Duodenal mucosa (tissue), 2 donors: ENCODE data around the gene STAT6.
"Not testable (repeated sequence)": the region's sequence is repeated elsewhere in the genome, so short reads cannot be mapped to it uniquely, and the experiment has no call there.

ENCODE experiments used
- H3K27ac ChIP-seq: one replicate; pipeline ENCODE4 v1.7.0; 2013; ENCODE audit warnings: low read depth, low read length
- H3K27me3 ChIP-seq, 2 donors: one replicate each; pipeline ENCODE4 v1.7.0; 2013; ENCODE audit warnings: low read length in 2 of 2, control low read depth in 1 of 2; ENCODE audit not compliant: insufficient read depth in 2 of 2, control insufficient read depth in 1 of 2
- H3K36me3 ChIP-seq, 2 donors: one replicate each; pipeline ENCODE4 v1.7.0; 2013; ENCODE audit warnings: low read length in 2 of 2, control low read depth in 1 of 2; ENCODE audit not compliant: insufficient read depth in 2 of 2, control insufficient read depth in 1 of 2
- H3K4me1 ChIP-seq, 2 donors: one replicate each; pipeline ENCODE4 v1.7.0; 2013; ENCODE audit warnings: low read length in 2 of 2, control low read depth in 1 of 2; ENCODE audit not compliant: insufficient read depth in 2 of 2, control insufficient read depth in 1 of 2
- H3K4me3 ChIP-seq, 2 donors: one replicate each; pipeline ENCODE4 v1.7.0; 2013; ENCODE audit warnings: low read length in 2 of 2, low read depth in 1 of 2
- H3K9ac ChIP-seq, 2 donors: one replicate each; pipeline ENCODE4 v1.7.0; 2013; ENCODE audit warnings: low read length in 2 of 2, low read depth in 1 of 2
- H3K9me3 ChIP-seq, 2 donors: one replicate each; pipeline ENCODE4 v1.7.0; 2013; ENCODE audit warnings: low read length in 2 of 2, control low read depth in 1 of 2; ENCODE audit not compliant: control insufficient read depth in 1 of 2

STAT6 gene

DNA sequence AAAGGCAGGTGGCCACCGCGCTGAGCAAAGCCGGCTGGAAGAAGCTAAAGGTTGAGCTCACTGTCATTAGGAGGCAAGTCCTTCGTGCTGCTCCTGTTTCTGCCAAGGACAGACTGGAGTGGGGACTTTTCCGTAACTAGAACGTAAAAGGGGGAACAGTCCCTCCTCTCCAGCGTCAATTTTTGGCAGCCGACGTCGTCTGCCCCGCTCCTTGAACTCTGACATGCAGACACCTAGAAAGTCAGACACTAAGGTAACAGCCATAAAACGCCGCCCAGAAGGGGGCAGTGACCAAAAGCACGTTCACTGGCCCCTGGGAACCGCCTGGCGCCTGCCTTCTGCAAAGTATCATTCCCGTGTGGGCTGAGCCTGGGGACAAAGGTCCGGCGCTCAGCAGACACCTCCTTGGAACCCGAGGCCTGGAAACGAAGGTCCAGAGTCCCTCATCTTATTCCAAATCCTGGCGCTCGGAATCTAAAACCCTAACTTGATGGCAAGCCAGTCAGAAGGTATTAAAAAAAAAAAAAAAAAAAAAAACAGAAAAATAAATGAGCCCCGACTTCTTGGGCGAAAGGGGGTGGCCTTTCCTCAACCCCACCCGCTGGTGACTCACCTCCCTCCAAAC lies 16.1 kb upstream of the STAT6 start:
- Histone ChIP-seq H3K9ac (peak overlapping the region; percentile 73 to 89), H3K27ac (peak overlapping the region; percentile 96), H3K27me3 (no peaks in the 10 kb centered on the region)

DNA sequence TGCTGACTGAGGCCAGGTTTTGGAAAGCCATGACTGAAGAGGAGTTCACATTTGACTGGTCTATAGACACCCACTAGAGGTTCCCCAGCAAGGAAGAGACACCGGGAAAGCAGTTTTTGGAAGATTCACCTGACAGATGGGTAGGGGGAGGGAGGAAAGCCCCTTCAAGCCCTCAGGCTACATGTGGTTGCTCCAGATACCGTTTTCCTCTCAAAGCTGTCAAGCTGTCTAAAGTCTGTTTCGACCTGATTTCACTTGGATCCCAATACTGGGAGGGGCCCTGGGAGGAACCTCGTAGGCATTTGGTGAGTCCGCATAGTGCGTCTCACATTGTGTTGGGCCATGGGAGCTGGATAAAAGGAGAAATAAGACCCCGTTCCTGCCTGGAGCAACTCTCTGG lies 15.4 kb upstream of the STAT6 start:
- Histone ChIP-seq H3K36me3 (no peaks in the 10 kb centered on the region), H3K9ac (peak overlapping the region; percentile 73 to 89), H3K9me3 (no peaks in the 10 kb centered on the region), H3K4me1 (peaks cover 30 to 35% of the 10 kb centered on the region in 2 donors), H3K27me3 (no peaks in the 10 kb centered on the region), H3K4me3 (peak overlapping the region; percentile 82 to 89), H3K27ac (peak overlapping the region; percentile 49)

More for the DNA sequence above, 16.1 kb upstream of the STAT6 start:
- peak overlapping the region; percentile 82 to 89 for H3K4me3 ChIP-seq
- H3K4me1 ChIP-seq = peaks cover 36 to 41% of the 10 kb centered on the region in 2 donors
- H3K36me3 ChIP-seq = peaks cover 0 to 3% of the 10 kb centered on the region in 2 donors
- H3K9me3 ChIP-seq = no peaks in the 10 kb centered on the region

DNA sequence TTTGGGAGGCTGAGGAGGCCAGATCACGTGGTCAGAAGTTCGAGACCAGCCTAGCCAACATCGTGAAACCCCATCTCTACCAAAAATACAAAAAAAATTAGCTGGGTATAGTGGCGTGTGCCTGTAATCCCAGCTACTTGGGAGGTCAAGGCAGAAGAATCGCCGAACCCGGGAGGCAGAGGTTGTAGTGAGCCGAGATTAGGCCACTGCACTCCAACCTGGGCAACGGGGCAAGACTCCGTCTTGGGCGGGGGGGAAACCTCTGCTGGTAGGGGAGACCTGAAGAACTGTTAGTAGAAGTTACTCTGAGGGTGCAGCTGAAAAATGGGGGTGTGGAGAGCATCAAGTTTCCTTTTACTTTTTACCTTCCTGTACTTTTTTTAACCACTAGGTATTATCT lies 14.9 kb upstream of the STAT6 start:
- Histone ChIP-seq H3K9me3 (no peaks in the 10 kb centered on the region), H3K27ac (no peak overlapping the region), H3K27me3 (no peaks in the 10 kb centered on the region), H3K36me3 (no peaks in the 10 kb centered on the region), H3K4me1 (peaks cover 27 to 30% of the 10 kb centered on the region in 2 donors), H3K4me3 (no peak overlapping the region), H3K9ac (no peak overlapping the region)

DNA sequence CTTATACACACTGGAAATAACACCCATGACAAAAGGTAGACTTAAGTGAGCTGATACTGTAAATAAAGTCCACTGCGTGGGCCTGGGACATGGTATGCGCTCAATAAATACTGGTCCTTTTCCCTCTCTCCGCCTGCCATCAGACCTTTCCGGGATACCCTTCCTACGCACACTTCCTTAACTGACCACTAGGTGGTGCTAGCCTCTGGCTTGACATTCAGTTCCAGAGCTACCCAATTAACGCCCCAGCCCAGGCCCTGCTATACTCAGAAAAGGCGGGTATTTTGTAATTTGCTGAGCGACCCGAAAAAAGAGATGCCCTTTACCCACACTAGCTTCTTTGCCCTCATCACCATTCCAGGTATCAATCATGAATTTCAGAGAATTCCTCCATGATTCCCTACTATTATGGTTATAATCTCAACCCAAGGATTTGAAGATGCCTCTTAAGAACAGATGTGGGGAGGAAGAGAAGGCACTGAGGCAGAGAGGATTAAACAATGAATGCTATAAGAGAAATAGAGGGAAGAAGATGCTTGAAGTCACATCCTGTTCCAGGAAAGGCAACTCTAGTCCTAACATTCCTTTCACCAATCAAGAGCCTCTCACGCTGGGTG lies 13.2 kb upstream of the STAT6 start:
- H3K9ac ChIP-seq = no peak overlapping the region
- peaks cover 10 to 13% of the 10 kb centered on the region in 2 donors for H3K4me1 ChIP-seq
- H3K27ac ChIP-seq = no peak overlapping the region
- H3K4me3 ChIP-seq = no peak overlapping the region
- no peaks in the 10 kb centered on the region for H3K27me3 ChIP-seq
- no peaks in the 10 kb centered on the region for H3K9me3 ChIP-seq
- H3K36me3 ChIP-seq = no peaks in the 10 kb centered on the region

DNA sequence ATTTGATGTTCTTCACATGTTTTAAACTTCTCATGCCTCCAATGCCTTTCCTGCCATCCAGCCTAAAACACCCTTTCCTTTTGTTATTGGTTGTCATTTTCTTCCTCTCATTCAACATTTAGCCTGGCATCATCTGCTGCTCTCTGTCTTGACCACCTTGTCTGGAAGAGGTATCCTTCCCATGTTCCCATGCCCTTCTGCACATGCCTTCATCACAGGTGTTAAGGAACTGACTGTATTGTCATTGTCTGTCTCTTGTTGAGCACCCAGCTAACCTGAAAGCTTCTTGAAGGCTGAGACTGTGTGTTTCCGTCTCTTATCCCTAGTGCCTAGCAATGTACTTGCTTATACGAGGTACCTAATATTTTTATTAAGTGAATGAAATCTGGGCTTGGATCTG lies 12.7 kb upstream of the STAT6 start:
- no peak overlapping the region for H3K9ac ChIP-seq
- no peak overlapping the region for H3K27ac ChIP-seq
- no peaks in the 10 kb centered on the region for H3K36me3 ChIP-seq
- H3K4me1 ChIP-seq = peaks cover 10 to 13% of the 10 kb centered on the region in 2 donors
- no peaks in the 10 kb centered on the region for H3K9me3 ChIP-seq
- H3K4me3 ChIP-seq = no peak overlapping the region
- no peaks in the 10 kb centered on the region for H3K27me3 ChIP-seq

DNA sequence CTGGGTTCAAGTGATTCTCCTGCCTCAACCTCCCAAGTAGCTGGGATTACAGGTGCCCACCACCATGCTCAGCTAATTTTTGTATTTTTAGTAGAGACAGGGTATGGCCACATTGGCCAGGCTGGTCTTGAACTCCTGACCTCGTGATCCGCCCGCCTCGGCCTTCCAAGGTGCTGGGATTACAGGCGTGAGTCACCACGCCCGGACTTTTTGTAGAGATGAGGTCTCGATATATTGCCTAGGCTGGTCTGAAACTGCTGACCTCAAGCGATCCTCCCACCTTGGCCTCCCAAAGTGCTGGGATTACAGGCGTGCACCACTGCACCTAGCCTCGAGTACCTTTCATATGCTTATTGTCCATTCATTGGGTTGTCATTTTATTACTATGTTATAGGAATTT lies 9.6 kb upstream of the STAT6 start:
- not testable (repeated sequence) for H3K4me3 ChIP-seq, H3K4me1 ChIP-seq, H3K27me3 ChIP-seq, H3K36me3 ChIP-seq, H3K9ac ChIP-seq, H3K9me3 ChIP-seq, H3K27ac ChIP-seq

DNA sequence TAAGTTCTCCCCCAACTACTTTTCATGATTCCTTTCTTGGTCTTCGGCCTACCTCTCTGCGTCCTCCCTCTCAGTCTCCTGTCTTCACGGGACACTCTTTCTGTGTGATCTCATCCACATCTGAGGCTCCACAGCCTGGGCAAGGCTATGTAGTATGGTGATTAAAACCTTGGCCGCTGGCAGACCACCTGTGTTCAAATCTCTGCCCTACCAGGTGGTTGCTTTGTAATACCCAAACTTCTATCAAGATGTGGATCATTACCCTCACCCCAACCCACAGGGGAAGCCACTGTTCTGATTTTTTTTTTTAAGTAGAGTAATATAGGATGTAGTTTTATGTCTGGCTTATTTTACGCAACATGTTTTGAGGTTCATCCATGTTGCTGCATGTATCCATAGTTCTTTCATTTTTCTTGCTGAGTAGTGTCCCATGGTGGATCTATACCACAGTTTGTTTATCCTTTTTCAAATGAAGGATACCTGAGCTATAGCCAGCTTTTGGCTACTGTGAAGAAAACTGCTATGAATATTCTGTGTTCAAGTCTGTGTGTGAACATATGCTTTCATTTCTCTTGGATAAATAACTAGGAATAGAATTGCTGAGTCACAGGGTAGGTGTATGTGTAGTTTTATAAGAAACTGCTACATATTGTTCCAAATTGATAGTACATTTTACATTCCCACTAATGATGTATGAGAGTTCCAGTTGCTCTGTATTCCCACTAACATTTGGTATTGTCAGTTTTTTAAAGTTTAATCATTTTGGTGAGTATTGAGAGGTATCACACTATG lies 8.3 kb upstream of the STAT6 start:
- H3K9ac ChIP-seq = no peak overlapping the region
- H3K4me3 ChIP-seq = no peak overlapping the region
- no peak overlapping the region for H3K27ac ChIP-seq
- H3K4me1 ChIP-seq = peaks cover under 1 to 4% of the 10 kb centered on the region in 2 donors
- no peaks in the 10 kb centered on the region for H3K9me3 ChIP-seq
- no peaks in the 10 kb centered on the region for H3K27me3 ChIP-seq
- no peaks in the 10 kb centered on the region for H3K36me3 ChIP-seq

DNA sequence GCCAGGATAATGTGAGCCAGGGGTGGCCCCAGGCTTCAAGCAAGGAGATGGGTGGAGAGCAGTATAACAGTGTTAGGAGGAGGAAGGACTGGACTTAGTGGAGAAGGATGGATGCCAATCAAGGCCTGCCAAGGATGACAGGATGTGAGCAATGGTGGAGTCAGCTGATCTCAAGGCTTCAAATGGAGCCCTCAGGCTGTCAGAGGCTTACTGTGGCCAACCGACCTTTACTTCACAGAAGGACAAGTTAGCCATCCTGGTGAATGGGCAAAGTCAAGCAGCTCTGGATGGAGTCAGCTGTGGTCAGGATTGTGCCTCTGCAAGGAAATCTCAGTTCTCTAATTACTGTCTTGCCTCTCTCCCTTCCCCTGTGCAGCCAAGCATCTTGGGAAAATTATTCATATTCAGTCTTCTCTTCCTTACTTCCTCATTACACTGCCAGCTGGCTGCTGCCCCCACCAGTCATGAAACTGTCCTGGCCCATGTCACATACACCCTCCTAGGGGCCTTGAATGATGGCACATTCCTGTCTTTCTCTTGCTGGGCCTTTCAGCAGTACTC lies 7.6 kb upstream of the STAT6 start:
- no peaks in the 10 kb centered on the region for H3K9me3 ChIP-seq
- H3K4me1 ChIP-seq = peaks cover 0 to 4% of the 10 kb centered on the region in 2 donors
- H3K36me3 ChIP-seq = no peaks in the 10 kb centered on the region
- H3K27me3 ChIP-seq = no peaks in the 10 kb centered on the region
- H3K27ac ChIP-seq = no peak overlapping the region
- H3K4me3 ChIP-seq = no peak overlapping the region
- no peak overlapping the region for H3K9ac ChIP-seq

DNA sequence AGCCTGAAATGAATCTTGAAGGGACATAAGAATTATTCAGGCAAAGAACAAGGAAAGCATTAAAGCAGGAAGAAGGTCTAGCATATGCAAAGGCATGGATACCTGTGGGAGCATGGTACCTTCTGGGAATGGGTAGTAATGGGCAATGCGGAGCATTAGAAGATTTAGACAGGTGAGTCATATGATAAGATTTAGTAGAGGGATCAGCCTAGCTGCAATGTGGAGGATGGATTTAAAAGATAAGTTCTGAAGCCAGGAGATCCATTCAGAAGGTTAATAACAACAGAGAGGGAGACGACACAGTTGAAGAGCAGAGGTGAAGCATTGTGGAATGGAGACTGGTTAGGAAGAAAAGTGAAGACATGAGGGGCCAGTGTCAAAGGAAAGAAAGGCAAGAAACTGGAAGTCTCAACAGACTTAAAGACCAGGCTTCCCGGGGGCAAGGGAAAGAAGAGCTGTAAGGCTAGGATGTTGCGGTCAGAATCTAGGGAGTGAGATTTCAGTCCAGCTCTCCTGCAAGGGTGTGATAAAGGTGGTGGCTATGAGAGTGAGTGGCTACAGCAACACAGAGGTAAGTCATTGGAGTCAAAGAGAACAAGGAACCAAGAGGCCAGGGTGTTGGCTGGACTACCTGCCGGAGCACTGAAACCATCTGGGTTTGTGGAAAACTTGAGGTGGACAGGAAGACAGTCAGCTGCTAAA lies 5.6 kb upstream of the STAT6 start:
- no peak overlapping the region for H3K27ac ChIP-seq
- H3K36me3 ChIP-seq = no peaks in the 10 kb centered on the region
- H3K27me3 ChIP-seq = no peaks in the 10 kb centered on the region
- H3K9me3 ChIP-seq = no peaks in the 10 kb centered on the region
- H3K4me1 ChIP-seq = peaks cover 4 to 5% of the 10 kb centered on the region in 2 donors
- H3K9ac ChIP-seq = no peak overlapping the region
- H3K4me3 ChIP-seq = no peak overlapping the region
